ENCODE data around the gene ADGRG3.

Gene ADGRG3

DNA sequence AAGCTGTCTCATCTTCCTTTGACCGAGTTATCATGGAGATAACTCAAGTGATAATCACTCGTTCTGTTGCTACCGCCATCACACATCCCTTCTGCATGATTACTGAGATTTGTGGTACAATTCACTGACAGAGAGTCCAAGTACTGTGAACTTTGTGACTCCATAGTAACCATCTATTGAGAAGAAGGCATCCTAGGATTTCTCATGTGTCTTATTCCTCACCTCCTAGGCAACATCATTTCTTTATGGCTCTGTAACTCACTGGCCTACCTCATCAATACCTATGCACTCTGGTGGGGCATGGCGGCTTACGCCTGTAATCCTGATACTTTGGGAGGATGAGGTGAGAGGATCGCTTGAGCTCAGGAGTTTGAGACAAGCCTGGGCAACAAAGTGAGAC is 45.9 kb downstream of the ADGRG3 start:
- TF ChIP-seq POLR2A (IDR thresholded peaks at IDR 0.05; ENCODE audit: extremely low read depth, insufficient read length) (no peak), MYC (IDR thresholded peaks at IDR 0.05; ENCODE audit: low read depth, low read length) (no peak)
- TF ChIP-seq, protein P1, sequence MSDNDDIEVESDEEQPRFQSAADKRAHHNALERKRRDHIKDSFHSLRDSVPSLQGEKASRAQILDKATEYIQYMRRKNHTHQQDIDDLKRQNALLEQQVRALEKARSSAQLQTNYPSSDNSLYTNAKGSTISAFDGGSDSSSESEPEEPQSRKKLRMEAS (IDR thresholded peaks at IDR 0.05; ENCODE audit: low read depth, low read length) = no peak
- TF ChIP-seq, protein P2, sequence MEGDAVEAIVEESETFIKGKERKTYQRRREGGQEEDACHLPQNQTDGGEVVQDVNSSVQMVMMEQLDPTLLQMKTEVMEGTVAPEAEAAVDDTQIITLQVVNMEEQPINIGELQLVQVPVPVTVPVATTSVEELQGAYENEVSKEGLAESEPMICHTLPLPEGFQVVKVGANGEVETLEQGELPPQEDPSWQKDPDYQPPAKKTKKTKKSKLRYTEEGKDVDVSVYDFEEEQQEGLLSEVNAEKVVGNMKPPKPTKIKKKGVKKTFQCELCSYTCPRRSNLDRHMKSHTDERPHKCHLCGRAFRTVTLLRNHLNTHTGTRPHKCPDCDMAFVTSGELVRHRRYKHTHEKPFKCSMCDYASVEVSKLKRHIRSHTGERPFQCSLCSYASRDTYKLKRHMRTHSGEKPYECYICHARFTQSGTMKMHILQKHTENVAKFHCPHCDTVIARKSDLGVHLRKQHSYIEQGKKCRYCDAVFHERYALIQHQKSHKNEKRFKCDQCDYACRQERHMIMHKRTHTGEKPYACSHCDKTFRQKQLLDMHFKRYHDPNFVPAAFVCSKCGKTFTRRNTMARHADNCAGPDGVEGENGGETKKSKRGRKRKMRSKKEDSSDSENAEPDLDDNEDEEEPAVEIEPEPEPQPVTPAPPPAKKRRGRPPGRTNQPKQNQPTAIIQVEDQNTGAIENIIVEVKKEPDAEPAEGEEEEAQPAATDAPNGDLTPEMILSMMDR (IDR thresholded peaks at IDR 0.05; ENCODE audit: low read depth, low read length) = no peak

DNA sequence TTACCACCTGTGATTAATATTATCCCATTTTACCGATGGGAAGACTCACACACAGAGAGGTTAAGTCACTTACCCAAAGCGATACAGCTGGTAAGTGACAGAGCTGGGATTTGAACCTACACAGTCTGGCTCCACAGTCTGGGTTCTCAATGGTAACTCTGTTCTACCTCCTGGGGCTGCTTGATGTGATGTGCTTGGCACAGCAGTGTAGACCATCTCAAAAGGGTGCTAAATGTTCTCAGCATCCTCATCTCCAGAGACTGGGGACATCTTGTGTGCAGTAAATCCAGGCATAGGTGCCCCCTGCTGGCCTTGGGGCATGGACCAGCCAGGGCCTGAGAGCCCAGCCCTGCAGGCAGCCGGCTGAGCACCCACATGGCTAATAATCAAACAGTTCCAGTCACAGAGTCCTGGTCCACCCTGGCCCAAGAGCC is 52.1 kb downstream of the ADGRG3 start:
- peak; percentile 85 for DNase-seq (ENCODE audit: low read depth)
- no peak for TF ChIP-seq POLR2A (IDR thresholded peaks at IDR 0.05; ENCODE audit: extremely low read depth, insufficient read length)
- TF ChIP-seq, protein P1 (IDR thresholded peaks at IDR 0.05; ENCODE audit: low read depth, low read length) = 0 out of 2 replicates have a peak, but pooled peaks have one; percentile 16
- TF ChIP-seq, protein P2 (IDR thresholded peaks at IDR 0.05; ENCODE audit: low read depth, low read length) = peak; percentile 81
- 0 out of 2 replicates have a peak, but pooled peaks have one; percentile 47 for TF ChIP-seq MYC (IDR thresholded peaks at IDR 0.05; ENCODE audit: low read depth, low read length)
- H3K4me3 ChIP-seq (ENCODE audit: low read depth, low read length) = no peak overlapping the region

More for the DNA sequence above, 45.9 kb downstream of the ADGRG3 start:
- no peak for DNase-seq (ENCODE audit: low read depth)
- no peak overlapping the region for H3K4me3 ChIP-seq (ENCODE audit: low read depth, low read length)

DNA sequence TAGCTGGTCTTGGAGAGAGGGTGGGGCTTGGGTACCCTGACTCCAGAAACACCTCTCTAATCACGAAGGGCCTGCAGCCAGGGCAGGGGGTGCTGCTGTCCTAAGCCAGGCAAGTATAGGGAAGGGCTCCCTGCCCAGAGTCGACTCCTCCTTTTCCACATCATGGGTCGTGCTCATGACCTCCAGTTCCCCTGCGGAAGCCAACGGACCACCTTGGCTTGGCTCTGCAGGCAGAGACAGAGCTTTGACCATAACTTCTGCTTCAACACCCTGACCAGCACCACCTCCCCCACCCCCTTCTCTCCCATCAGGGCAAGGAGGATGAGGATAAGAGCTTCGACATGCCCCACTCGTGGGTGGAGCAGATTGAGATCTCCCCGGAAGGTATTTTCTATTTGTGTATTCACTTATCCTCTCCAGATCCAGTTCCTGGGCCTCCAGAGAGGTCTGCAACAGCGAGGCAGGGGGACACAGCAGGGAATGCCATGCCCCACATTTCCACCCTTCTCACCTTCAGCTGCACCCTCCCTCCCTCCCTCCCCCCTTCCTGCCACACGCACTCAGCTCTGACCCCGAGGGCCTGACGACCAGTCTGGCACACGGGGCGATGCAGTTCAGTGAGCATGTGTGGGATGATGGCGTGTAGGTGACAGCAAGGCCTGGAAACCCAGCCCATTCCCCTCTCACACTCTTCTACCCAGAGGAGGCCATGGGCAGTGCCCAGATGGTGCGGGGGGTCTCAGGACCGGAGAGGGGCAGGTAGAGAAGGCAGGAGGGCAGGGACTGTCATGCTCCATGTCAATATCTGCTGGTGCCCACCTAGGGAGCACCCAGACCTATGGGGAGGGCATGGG is 53.5 kb downstream of the ADGRG3 start:
- no peak for DNase-seq (ENCODE audit: low read depth)
- H3K4me3 ChIP-seq (ENCODE audit: low read depth, low read length) = no peak overlapping the region
- no peak for TF ChIP-seq POLR2A (IDR thresholded peaks at IDR 0.05; ENCODE audit: extremely low read depth, insufficient read length)
- TF ChIP-seq, protein P1 (IDR thresholded peaks at IDR 0.05; ENCODE audit: low read depth, low read length) = no peak
- TF ChIP-seq MYC (IDR thresholded peaks at IDR 0.05; ENCODE audit: low read depth, low read length) = no peak
- TF ChIP-seq, protein P2 (IDR thresholded peaks at IDR 0.05; ENCODE audit: low read depth, low read length) = no peak

DNA sequence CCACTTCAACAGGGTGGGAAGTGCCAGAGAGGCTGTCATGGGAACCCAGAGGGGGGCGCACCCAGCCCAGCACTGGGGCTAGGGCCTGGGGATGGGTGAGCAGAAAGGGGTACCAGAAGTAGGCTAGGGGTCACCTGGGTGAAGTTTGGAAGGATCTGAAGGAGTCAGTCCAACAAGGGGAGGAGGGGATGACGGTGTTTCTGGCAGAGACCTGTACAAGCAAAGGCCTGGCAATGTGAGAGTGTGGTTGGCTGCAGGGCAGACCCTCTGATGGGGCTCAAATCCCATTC is 54.0 kb downstream of the ADGRG3 start:
- no peak for DNase-seq (ENCODE audit: low read depth)
- H3K4me3 ChIP-seq (ENCODE audit: low read depth, low read length) = no peak overlapping the region
- TF ChIP-seq, protein P1 (IDR thresholded peaks at IDR 0.05; ENCODE audit: low read depth, low read length) = no peak
- TF ChIP-seq, protein P2 (IDR thresholded peaks at IDR 0.05; ENCODE audit: low read depth, low read length) = no peak
- no peak for TF ChIP-seq MYC (IDR thresholded peaks at IDR 0.05; ENCODE audit: low read depth, low read length)
- TF ChIP-seq POLR2A (IDR thresholded peaks at IDR 0.05; ENCODE audit: extremely low read depth, insufficient read length) = no peak

DNA sequence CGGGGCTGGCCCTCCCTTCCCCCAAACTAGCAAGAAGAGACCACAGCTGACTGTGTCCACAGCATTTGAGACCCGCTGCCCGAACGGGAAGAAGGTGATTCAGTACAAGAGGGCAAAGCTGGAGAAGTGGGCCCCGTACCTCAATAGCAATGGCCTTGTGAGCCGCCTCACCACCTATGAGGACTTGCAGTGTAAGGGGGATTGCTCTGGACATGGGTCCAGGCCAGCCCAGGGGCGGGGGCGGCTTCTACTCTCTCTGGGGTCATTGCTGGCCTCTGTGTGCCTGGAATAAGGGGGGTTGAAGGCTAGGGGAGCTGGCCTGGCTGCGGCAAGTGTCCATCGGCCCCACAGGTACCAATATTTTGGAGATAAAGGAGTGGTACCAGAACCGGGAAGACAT is 54.5 kb downstream of the ADGRG3 start:
- TF ChIP-seq, protein P1 (IDR thresholded peaks at IDR 0.05; ENCODE audit: low read depth, low read length) = no peak
- TF ChIP-seq, protein P2 (IDR thresholded peaks at IDR 0.05; ENCODE audit: low read depth, low read length) = no peak
- DNase-seq (ENCODE audit: low read depth) = no peak

More for the DNA sequence above, 54.5 kb downstream of the ADGRG3 start:
- no peak overlapping the region for H3K4me3 ChIP-seq (ENCODE audit: low read depth, low read length)
